ENCODE results near the gene RAB15. TPM values are rescaled to one million over a fixed set of nuclear protein-coding genes. Genes with fewer than 3 reads are reported as not detected.
A peak's percentile ranks its signal among the peaks of the same experiment; 100 is the strongest.

Gene RAB15
- total RNA-seq (2011; cell fraction: chromatin; rRNA removed; ENCODE audit: low replicate concordance): 0.16 and 0.35 TPM in 2 replicates
- total RNA-seq (2011; cell fraction: nucleolus; rRNA removed): 0.17 TPM in 1 of 2 replicates, not detected in the other
- 0.15 TPM in 1 of 2 replicates, not detected in the other for total RNA-seq (2011; cell fraction: nucleoplasm; rRNA removed)
- total RNA-seq (2014; rRNA removed): 0.08 and 0.09 TPM in 2 replicates
- total RNA-seq (2014; rRNA removed; fragmentation: Illumina TruSeq; extraction: Trizol): 0.13 and 0.15 TPM in 2 replicates
- 0.08 and 0.14 TPM in 2 replicates for total RNA-seq (2015; rRNA removed; fragmentation: Illumina TruSeq; extraction: Trizol)
- 0.11 and 0.16 TPM in 2 replicates for total RNA-seq (2021)
- 0.05 and 0.17 TPM in 2 replicates for polyA plus RNA-seq (2011; rRNA removed)
- polyA plus RNA-seq (2011; cell fraction: cytosol; rRNA removed): 0.12 and 0.31 TPM in 2 replicates
- 0.41 and 0.68 TPM in 2 replicates for polyA plus RNA-seq (2011; cell fraction: nucleus; rRNA removed)
- polyA plus RNA-seq (2012): 0.49 and 0.64 TPM in 2 replicates
- 0.21 and 0.25 TPM in 2 replicates for polyA plus RNA-seq (2014; fragmentation: Illumina TruSeq; extraction: Trizol)
- not detected for polyA plus RNA-seq (2014; fragmentation: Nextera tagmentation; extraction: Ambion mirVana)
- 0.30 and 0.53 TPM in 2 replicates for polyA plus RNA-seq (2014; rRNA removed)
- polyA minus RNA-seq (2011; rRNA and poly(A)+ RNA removed): 0.25 TPM in 1 of 2 replicates, not detected in the other
- polyA minus RNA-seq (2011; cell fraction: cytosol; rRNA and poly(A)+ RNA removed): not detected in 2 replicates
- not detected in 2 replicates for polyA minus RNA-seq (2011; cell fraction: nucleus; rRNA and poly(A)+ RNA removed)
- Bru-seq, nascent RNA: percentile 17 among the genes with signal in this experiment
- BruChase-seq, experiment 1, labeled RNA remaining after a 2-hour chase: percentile 4 among the genes with signal in this experiment
- percentile 11 among the genes with signal in this experiment for BruChase-seq, experiment 2, labeled RNA remaining after a 6-hour chase
- long read RNA-seq, experiment 1, partial matches to known transcripts: 0 of 4 reads
- long read RNA-seq, experiment 1, other reads (novel, unspliced or antisense): 4 of 4 reads
- long read RNA-seq, experiment 2: 0 reads
- long read RNA-seq, experiment 3: 0 reads

GRCh38 chr14:64971943-64972791, at the start of gene RAB15:
RAB15 (minus strand) TSS chr14:64972336; CDS start chr14:64972076, 260 bp downstream.
- no TSS peak for BruUV-seq (replicated peaks)
- H4K20me1 ChIP-seq (replicated peaks; ENCODE audit: control insufficient read depth, insufficient read depth, low read length): no peaks in the 10 kb centered on the region
- 27% methylated on average over 12 of the region's 96 CpGs for WGBS (ENCODE audit: insufficient coverage, low coverage, missing lambda C conversion rate)
- peak in 3 of 4 experiments; percentile 22 to 49 (median 44) for DNase-seq (ENCODE audit: extremely low read depth in 1 of 4, low spot score in 3 of 4)
- POLR2A ChIA-PET: interaction anchor here (1.1 kb wide), 1 partner anchor 12 kb away, joined by 3 read pairs; no protein-coding TSS in a partner anchor
- no peaks in the 10 kb centered on the region for H3K79me2 ChIP-seq (ENCODE audit: control insufficient read depth, insufficient read depth, low read length)
- H3K9me3 ChIP-seq (replicated peaks; ENCODE audit: control insufficient read depth, insufficient read depth, low read depth, low read length): no peaks in the 10 kb centered on the region
- peaks cover 0 to 13% of the 10 kb centered on the region in 2 experiments; a peak in 2 of 5 replicates for H3K4me1 ChIP-seq (replicated peaks in 1 of 2; ENCODE audit: control insufficient read depth in 2 of 2, insufficient read depth in 2 of 2, low read length in 2 of 2)
- no peak within 1 kb of the TSS for H3K4me2 ChIP-seq (ENCODE audit: insufficient read depth, low read length)
- CTCF ChIA-PET (ENCODE audit: low intra/inter-chr PET ratio): no interaction called here
- H3K9me1 ChIP-seq (ENCODE audit: control insufficient read depth, insufficient read depth, low read length): no peaks in the 10 kb centered on the region
- H3K9ac ChIP-seq (ENCODE audit: insufficient read depth in 1 of 2, low read depth in 2 of 2, low read length in 2 of 2): peak within 1 kb of the TSS in 1 of 2 experiments; percentile 74; a peak in 1 of 4 replicates
- H2AFZ ChIP-seq (ENCODE audit: low read depth, low read length): no peak within 1 kb of the TSS
- in situ Hi-C loops (cut with MboI): no loop called here
- ATAC-seq: peak; percentile 49
- H3K4me3 ChIP-seq: peak within 1 kb of the TSS; percentile 24
- no peak for FAIRE-seq
- H3K27ac ChIP-seq (ENCODE audit: extremely low read depth, low read depth, low read length): no peak within 1 kb of the TSS
- H3K27me3 ChIP-seq (ENCODE audit: control insufficient read depth in 2 of 2, insufficient read depth in 2 of 2, low read length in 2 of 2): peaks cover 4 to 29% of the 10 kb centered on the region in 2 experiments; a peak in 3 of 5 replicates
- H3K36me3 ChIP-seq (ENCODE audit: control insufficient read depth, insufficient read depth, low read length): no peaks in the 10 kb centered on the region
- intact Hi-C loops (cut with micrococcal nuclease): no loop called here
- TF ChIP-seq SFPQ (IDR thresholded peaks at IDR 0.05; ENCODE audit: low read depth, low read length) (no peak), THRA (IDR thresholded peaks at IDR 0.05) (no peak), RBM39 (optimal IDR thresholded peaks at IDR 0.05; ENCODE audit: low read depth, low read length) (no peak), THRB (CRISPR knock-in tag; conservative IDR thresholded peaks at IDR 0.05) (no peak), PTRF (tag; IDR thresholded peaks at IDR 0.05) (no peak)
- TF ChIP-seq, protein P1, sequence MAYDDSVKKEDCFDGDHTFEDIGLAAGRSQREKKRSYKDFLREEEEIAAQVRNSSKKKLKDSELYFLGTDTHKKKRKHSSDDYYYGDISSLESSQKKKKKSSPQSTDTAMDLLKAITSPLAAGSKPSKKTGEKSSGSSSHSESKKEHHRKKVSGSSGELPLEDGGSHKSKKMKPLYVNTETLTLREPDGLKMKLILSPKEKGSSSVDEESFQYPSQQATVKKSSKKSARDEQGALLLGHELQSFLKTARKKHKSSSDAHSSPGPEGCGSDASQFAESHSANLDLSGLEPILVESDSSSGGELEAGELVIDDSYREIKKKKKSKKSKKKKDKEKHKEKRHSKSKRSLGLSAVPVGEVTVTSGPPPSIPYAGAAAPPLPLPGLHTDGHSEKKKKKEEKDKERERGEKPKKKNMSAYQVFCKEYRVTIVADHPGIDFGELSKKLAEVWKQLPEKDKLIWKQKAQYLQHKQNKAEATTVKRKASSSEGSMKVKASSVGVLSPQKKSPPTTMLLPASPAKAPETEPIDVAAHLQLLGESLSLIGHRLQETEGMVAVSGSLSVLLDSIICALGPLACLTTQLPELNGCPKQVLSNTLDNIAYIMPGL (CRISPR knock-in tag; IDR thresholded peaks at IDR 0.05): no peak
